IPS-11a (cell line): ENCODE measurements around the gene GLG1.
"Not testable (repeated sequence)": the region's sequence is repeated elsewhere in the genome, so short reads cannot be mapped to it uniquely, and the experiment has no call there.

Experiments
- H3K4me3 ChIP-seq: one replicate; pipeline ENCODE4 v1.5.1; 2013; ENCODE audit warnings: low read depth, low read length, control low read depth

Gene GLG1

GRCh38 chr16:74412775-74413390 lies 194.0 kb downstream of the GLG1 start:
- not testable (repeated sequence) for H3K4me3 ChIP-seq

- not testable (repeated sequence) for H3K4me3 ChIP-seq
Observed at GRCh38 chr16:74412138-74412774, 194.7 kb downstream of the GLG1 start.

GRCh38 chr16:74410981-74411380 lies 195.9 kb downstream of the GLG1 start:
- not testable (repeated sequence) for H3K4me3 ChIP-seq

- H3K4me3 ChIP-seq: not testable (repeated sequence)
Observed at GRCh38 chr16:74410057-74410957, 196.6 kb downstream of the GLG1 start.

GRCh38 chr16:74409185-74409981 lies 197.5 kb downstream of the GLG1 start:
- H3K4me3 ChIP-seq: not testable (repeated sequence)

- peak overlapping the region; percentile 2 for H3K4me3 ChIP-seq
Observed at GRCh38 chr16:74407362-74407705, 199.6 kb downstream of the GLG1 start.

GRCh38 chr16:74406600-74407361 lies 200.1 kb downstream of the GLG1 start:
- H3K4me3 ChIP-seq: not testable (repeated sequence)

GRCh38 chr16:74404148-74404933 lies 202.6 kb downstream of the GLG1 start:
- H3K4me3 ChIP-seq: not testable (repeated sequence)

GRCh38 chr16:74400238-74400637 lies 206.7 kb downstream of the GLG1 start:
- not testable (repeated sequence) for H3K4me3 ChIP-seq

- not testable (repeated sequence) for H3K4me3 ChIP-seq
Observed at GRCh38 chr16:74398212-74398895, 208.6 kb downstream of the GLG1 start.
